Neural cell (in vitro differentiated cells): ENCODE measurements around the gene SLC15A4. TPM values are rescaled to one million over a fixed set of nuclear protein-coding genes. Genes with fewer than 3 reads are reported as not detected.

Source experiments
- H2AFZ ChIP-seq: fragments of 200-600, 300-800 bp; sonication (generic), shearing (Covaris generic); 2 replicates; pipeline ENCODE4 v1.6.0; 2014; ENCODE audit warnings: low read depth, mild to moderate bottlenecking, antibody characterized with exemption, low read length, moderate library complexity
- H3F3A ChIP-seq: fragments of 200-600 bp; shearing (Covaris generic); 2 replicates; pipeline ENCODE4 v1.6.1; 2016; ENCODE audit warnings: mild to moderate bottlenecking, moderate library complexity, mixed read lengths, antibody characterized with exemption, low read length; ENCODE audit not compliant: insufficient read depth, poor library complexity, severe bottlenecking
- H3K27ac ChIP-seq: fragments of 200-600, 300-800 bp; sonication (generic), shearing (Covaris generic); 2 replicates; pipeline ENCODE4 v1.5.1; 2014; ENCODE audit warnings: mild to moderate bottlenecking, low read length, moderate library complexity
- H3K27me3 ChIP-seq: fragments of 300-800, 200-600 bp; sonication (generic), shearing (Covaris generic); 2 replicates; pipeline ENCODE4 v1.6.0; 2014; ENCODE audit warnings: mild to moderate bottlenecking, low read depth, low read length, moderate library complexity; ENCODE audit not compliant: insufficient read depth
- H3K36me3 ChIP-seq: fragments of 300-800, 200-600 bp; sonication (generic), shearing (Covaris generic); 2 replicates; pipeline ENCODE4 v1.5.1; 2014; ENCODE audit warnings: mild to moderate bottlenecking, antibody characterized with exemption, low read length, moderate library complexity; ENCODE audit not compliant: insufficient read depth
- H3K4me2 ChIP-seq: fragments of 300-800, 200-600 bp; sonication (generic), shearing (Covaris generic); 2 replicates; pipeline ENCODE4 v1.6.0; 2014; ENCODE audit warnings: mild to moderate bottlenecking, low read length
- H3K4me3 ChIP-seq: fragments of 300-800, 200-600 bp; sonication (generic), shearing (Covaris generic); 2 replicates; pipeline ENCODE4 v1.5.1; 2014; ENCODE audit warnings: mild to moderate bottlenecking, low read length, moderate library complexity
- H3K79me2 ChIP-seq: fragments of 200-600 bp; shearing (Covaris generic); replicated peaks from 2 replicates; pipeline ENCODE4 v1.6.0; 2014; ENCODE audit warnings: mild to moderate bottlenecking, low read length, moderate library complexity; ENCODE audit not compliant: insufficient read depth
- H3K9ac ChIP-seq: fragments of 300-800, 200-600 bp; sonication (generic), shearing (Covaris generic); 2 replicates; pipeline ENCODE4 v1.6.1; 2016; ENCODE audit warnings: mild to moderate bottlenecking, low read length, mixed read lengths
- H3K9me2 ChIP-seq: fragments of 200-600 bp; shearing (Covaris generic); 2 replicates; pipeline ENCODE4 v1.6.1; 2016; ENCODE audit warnings: mild to moderate bottlenecking, low read length, mixed read lengths; ENCODE audit not compliant: insufficient read depth
- H3K9me3 ChIP-seq: fragments of 200-600, 300-800 bp; sonication (generic), shearing (Covaris generic); 2 replicates; pipeline ENCODE4 v1.6.1; 2016; ENCODE audit warnings: mild to moderate bottlenecking, mixed run types, low read length, moderate library complexity, mixed read lengths
- H4K20me1 ChIP-seq: fragments of 200-600 bp; shearing (Covaris generic); 2 replicates; pipeline ENCODE4 v1.6.1; 2016; ENCODE audit warnings: mild to moderate bottlenecking, mixed run types; ENCODE audit not compliant: insufficient read depth
- CTCF ChIP-seq: fragments of 450-650 bp; IDR thresholded peaks from 2 replicates; pipeline ENCODE4 v1.5.1; 2014; ENCODE audit warnings: antibody characterized with exemption, mild to moderate bottlenecking, moderate library complexity; ENCODE audit not compliant: poor library complexity, severe bottlenecking
- EP300 ChIP-seq: fragments of 450-650 bp; conservative IDR thresholded peaks from 2 replicates; pipeline ENCODE4 v1.6.1; 2014; ENCODE audit warnings: antibody characterized with exemption, mild to moderate bottlenecking, moderate library complexity; ENCODE audit not compliant: poor library complexity, severe bottlenecking
- EZH2 ChIP-seq: fragments of 200-600, 300-800 bp; shearing (Covaris generic), sonication (generic); IDR thresholded peaks from 2 replicates; pipeline ENCODE4 v1.6.1; 2014; ENCODE audit warnings: antibody characterized with exemption, low read length, borderline replicate concordance, mild to moderate bottlenecking; ENCODE audit not compliant: insufficient read depth, poor library complexity, severe bottlenecking
- MXI1 ChIP-seq: fragments of 450-650 bp; conservative IDR thresholded peaks from 2 replicates; pipeline ENCODE4 v1.6.1; 2014; ENCODE audit warnings: antibody characterized with exemption, mild to moderate bottlenecking; ENCODE audit not compliant: poor library complexity, severe bottlenecking
- POLR2AphosphoS5 ChIP-seq: IDR thresholded peaks from 2 replicates; pipeline ENCODE4 v1.6.1; 2012
- RAD21 ChIP-seq: fragments of 450-650 bp; conservative IDR thresholded peaks from 2 replicates; pipeline ENCODE4 v1.6.1; 2014; ENCODE audit warnings: antibody characterized with exemption, mild to moderate bottlenecking, moderate library complexity
- REST ChIP-seq: IDR thresholded peaks from 2 replicates; pipeline ENCODE4 v1.6.1; 2012; ENCODE audit warnings: borderline replicate concordance
- SMC3 ChIP-seq: fragments of 450-650 bp; conservative IDR thresholded peaks from 2 replicates; pipeline ENCODE4 v1.6.1; 2014; ENCODE audit warnings: antibody characterized with exemption, mild to moderate bottlenecking, moderate library complexity; ENCODE audit not compliant: poor library complexity
- TAF1 ChIP-seq: IDR thresholded peaks from 2 replicates; pipeline ENCODE4 v1.6.1; 2012; ENCODE audit warnings: low read depth
- polyA plus RNA-seq: library from polyadenylated mRNA; depleted of rRNA; stranded (reverse); fragments of >200 nt; gene quantifications from 2 replicates; pipeline ENCODE4 v1.2.3, GENCODE V29; 2014

SLC15A4 gene
- polyA plus RNA-seq, 1 donor from 2014 or later = 34.7 TPM

- no peak for TF ChIP-seq MXI1
- no peak for TF ChIP-seq TAF1
- TF ChIP-seq EP300 = no peak
- TF ChIP-seq EZH2 = no peak
- TF ChIP-seq POLR2AphosphoS5 = no peak
- no peak for TF ChIP-seq REST
- no peak for TF ChIP-seq SMC3
- no peak for TF ChIP-seq RAD21
- TF ChIP-seq CTCF = no peak
- no peaks in the 10 kb centered on the region for H3K9me2 ChIP-seq
- H3K27ac ChIP-seq = no peak overlapping the region
- H3K79me2 ChIP-seq = peaks cover 4% of the 10 kb centered on the region
- H3K27me3 ChIP-seq = no peaks in the 10 kb centered on the region
- H4K20me1 ChIP-seq = no peaks in the 10 kb centered on the region
- no peaks in the 10 kb centered on the region for H3K9me3 ChIP-seq
- no peak overlapping the region for H3K4me2 ChIP-seq
- H3K4me3 ChIP-seq = no peak overlapping the region
- no peak overlapping the region for H3K9ac ChIP-seq
- no peaks in the 10 kb centered on the region for H3F3A ChIP-seq
- no peak overlapping the region for H2AFZ ChIP-seq
- peaks cover 12% of the 10 kb centered on the region for H3K36me3 ChIP-seq
These were observed 20.0 kb downstream of the SLC15A4 start for GRCh38 chr12:128803788-128804187.

GRCh38 chr12:128802756-128803155 lies 21.0 kb downstream of the SLC15A4 start:
- Histone ChIP-seq H3K79me2 (peaks cover 4% of the 10 kb centered on the region), H3K4me3 (no peak overlapping the region), H2AFZ (no peak overlapping the region), H3K4me2 (no peak overlapping the region), H3K9me2 (no peaks in the 10 kb centered on the region), H3K27me3 (no peaks in the 10 kb centered on the region), H3F3A (no peaks in the 10 kb centered on the region), H3K27ac (no peak overlapping the region), H3K9ac (no peak overlapping the region), H3K9me3 (no peaks in the 10 kb centered on the region), H4K20me1 (no peaks in the 10 kb centered on the region), H3K36me3 (peaks cover 12% of the 10 kb centered on the region)
- TF ChIP-seq MXI1 (no peak), REST (no peak), RAD21 (no peak), EZH2 (no peak), EP300 (no peak), SMC3 (no peak), TAF1 (no peak), POLR2AphosphoS5 (no peak), CTCF (no peak)
